Muscle of leg (tissue), 11 donors: ENCODE results near the gene UPK1B. TPM values are rescaled to one million over a fixed set of nuclear protein-coding genes. Genes with fewer than 3 reads are reported as not detected.
"Not testable (repeated sequence)": the region's sequence is repeated elsewhere in the genome, so short reads cannot be mapped to it uniquely, and the experiment has no call there.

Experiments
- DNase-seq: peaks from one replicate; pipeline ENCODE4 v3.0.0; 2013
- H3K27ac ChIP-seq: one replicate; pipeline ENCODE4 v1.5.1; 2013; ENCODE audit warnings: mild to moderate bottlenecking, low read length, control low read depth
- H3K27me3 ChIP-seq: one replicate; pipeline ENCODE4 v1.6.1; 2013; ENCODE audit warnings: low read length; ENCODE audit not compliant: control insufficient read depth, insufficient read depth
- H3K36me3 ChIP-seq: one replicate; pipeline ENCODE4 v1.6.1; 2013; ENCODE audit warnings: low read length; ENCODE audit not compliant: control insufficient read depth, insufficient read depth
- H3K4me1 ChIP-seq: one replicate; pipeline ENCODE4 v1.6.1; 2013; ENCODE audit warnings: low read length; ENCODE audit not compliant: control insufficient read depth, insufficient read depth
- H3K4me3 ChIP-seq: one replicate; pipeline ENCODE4 v1.5.1; 2013; ENCODE audit warnings: low read length, control low read depth
- H3K9me3 ChIP-seq: replicated peaks from 2 replicates; pipeline ENCODE4 v1.6.1; 2013; ENCODE audit warnings: low read depth, low read length; ENCODE audit not compliant: control insufficient read depth
- WGBS: methylation state at CpG from one replicate; pipeline ENCODE4 v1.1.5; 2013; ENCODE audit warnings: missing lambda C conversion rate; ENCODE audit not compliant: insufficient coverage; 5-methylcytosine and 5-hydroxymethylcytosine counted together
- polyA plus RNA-seq, 8 donors: library from polyadenylated mRNA; unstranded; fragments of 120-200 nt; gene quantifications; one replicate each; pipeline versions ENCODE4 v1.2.1 to v1.2.3, GENCODE V29; 2013; ENCODE audit warnings: inconsistent platforms in 1 of 8, low replicate concordance in 1 of 8; ENCODE audit not compliant: insufficient read length in 8 of 8, insufficient read depth in 1 of 8
- total RNA-seq: library from RNA; stranded (reverse); fragments of 120-200 nt; gene quantifications from one replicate; pipeline ENCODE4 v1.2.4, GENCODE V29; 2013

Gene UPK1B
- total and polyA plus RNA-seq, 9 donors = 0.08 to 8.1 (median 0.20) TPM; not detected in 3

DNA sequence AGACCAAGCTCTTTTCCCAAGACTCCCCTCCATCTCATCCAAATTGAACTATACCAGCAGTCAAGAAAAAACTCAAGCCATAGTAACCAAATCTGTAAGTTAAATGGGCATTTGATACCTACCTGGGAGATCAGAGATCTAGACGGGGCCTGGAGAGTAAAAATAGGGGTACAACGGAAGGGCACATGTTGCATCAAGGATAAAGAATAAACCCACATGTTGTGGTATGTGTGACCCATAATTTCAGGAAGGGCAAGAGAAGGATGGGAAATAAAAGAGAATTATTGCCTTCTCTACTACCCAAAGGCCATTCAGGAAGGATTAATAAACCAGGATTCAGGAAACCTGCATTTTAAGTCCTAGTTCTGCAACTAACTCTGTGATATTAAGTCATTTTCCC, 25.9 kb upstream of the UPK1B start:
- no peak overlapping the region for H3K27ac ChIP-seq
- no peaks in the 10 kb centered on the region for H3K36me3 ChIP-seq
- DNase-seq = no peak
- no peak overlapping the region for H3K4me3 ChIP-seq
- H3K27me3 ChIP-seq = no peaks in the 10 kb centered on the region
- H3K4me1 ChIP-seq = no peaks in the 10 kb centered on the region
- no CpG with 5 or more reads among the region's 2 CpGs for WGBS
- no peaks in the 10 kb centered on the region for H3K9me3 ChIP-seq

DNA sequence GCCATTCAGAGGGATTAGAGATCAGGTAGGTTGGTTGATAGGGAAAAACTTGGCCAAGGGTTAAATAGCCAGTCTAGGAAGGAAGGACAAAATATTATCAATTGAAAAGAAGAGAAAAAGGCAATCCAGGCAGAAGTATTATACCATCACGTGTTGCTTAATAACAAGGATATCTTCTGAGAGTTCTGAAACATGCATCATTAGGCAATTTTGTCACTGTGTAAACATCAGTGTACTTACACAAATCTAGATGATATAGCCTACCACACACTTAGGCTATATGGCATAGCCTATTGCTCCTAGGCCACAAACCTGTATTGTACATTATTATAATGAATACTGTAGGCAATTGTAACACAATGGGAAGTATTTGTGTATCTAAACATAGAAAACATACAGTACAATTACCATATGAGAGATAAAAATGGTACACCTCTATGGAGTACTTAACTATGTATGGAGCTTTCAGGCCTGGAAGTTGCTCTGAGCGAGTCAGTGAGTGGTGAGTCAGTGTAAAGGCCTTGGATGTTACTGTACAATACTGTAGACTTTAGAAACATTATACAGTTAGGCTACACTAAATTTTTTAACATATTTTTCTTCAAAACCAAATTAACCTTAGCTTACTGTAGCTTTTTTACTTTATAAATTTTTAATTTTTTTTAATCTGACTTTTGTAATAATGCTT, 24.8 kb upstream of the UPK1B start:
- H3K36me3 ChIP-seq = no peaks in the 10 kb centered on the region
- WGBS = no CpG with 5 or more reads among the region's 2 CpGs
- H3K27me3 ChIP-seq = no peaks in the 10 kb centered on the region
- no peaks in the 10 kb centered on the region for H3K4me1 ChIP-seq
- no peak for DNase-seq
- H3K9me3 ChIP-seq = no peaks in the 10 kb centered on the region
- H3K4me3 ChIP-seq = no peak overlapping the region
- H3K27ac ChIP-seq = no peak overlapping the region

DNA sequence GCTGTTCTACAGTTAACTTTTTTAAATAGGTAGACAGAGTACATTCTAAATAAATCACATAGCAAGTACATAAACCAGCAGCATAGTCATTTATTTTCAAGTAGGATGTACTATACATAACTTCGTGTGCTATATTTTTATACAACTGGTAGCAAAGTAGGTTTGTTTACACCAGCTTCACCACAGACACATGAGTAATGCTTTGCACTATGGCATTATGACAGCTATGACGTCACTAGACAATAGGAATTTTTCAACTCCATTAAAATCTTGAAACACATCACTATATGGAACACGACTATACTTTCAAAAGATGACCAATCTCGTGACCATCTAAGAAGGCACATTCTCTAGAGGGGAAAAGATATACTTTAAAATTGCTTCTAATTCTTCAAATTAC, 23.9 kb upstream of the UPK1B start:
- Histone ChIP-seq H3K4me3 (no peak overlapping the region), H3K9me3 (no peaks in the 10 kb centered on the region), H3K36me3 (no peaks in the 10 kb centered on the region), H3K27ac (no peak overlapping the region), H3K27me3 (no peaks in the 10 kb centered on the region), H3K4me1 (no peaks in the 10 kb centered on the region)
- no peak for DNase-seq
- no CpG with 5 or more reads among the region's 4 CpGs for WGBS

DNA sequence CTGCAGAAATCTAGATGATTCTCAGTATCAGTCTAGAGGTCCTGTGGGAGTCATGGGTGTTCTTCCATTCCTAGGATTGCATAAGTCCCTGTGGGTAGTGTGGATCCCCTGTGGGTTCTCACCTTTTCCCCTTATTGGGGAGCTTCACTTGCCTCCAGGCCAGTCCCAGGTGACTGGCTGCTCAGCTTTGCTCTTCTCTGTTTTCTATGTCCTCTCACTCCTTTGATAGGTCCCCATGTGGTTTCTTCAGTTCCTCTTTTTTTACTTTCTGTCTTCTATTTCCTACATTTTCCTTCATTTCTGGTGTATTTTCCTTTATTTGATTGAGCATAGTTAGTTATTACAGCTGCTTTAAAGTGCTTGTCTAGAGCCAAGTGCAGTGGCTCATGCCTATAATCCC, 16.5 kb upstream of the UPK1B start:
- no peaks in the 10 kb centered on the region for H3K36me3 ChIP-seq
- H3K4me1 ChIP-seq = no peaks in the 10 kb centered on the region
- DNase-seq = no peak
- H3K27ac ChIP-seq = no peak overlapping the region
- no peaks in the 10 kb centered on the region for H3K27me3 ChIP-seq
- peaks cover 8% of the 10 kb centered on the region for H3K9me3 ChIP-seq
- H3K4me3 ChIP-seq = no peak overlapping the region

DNA sequence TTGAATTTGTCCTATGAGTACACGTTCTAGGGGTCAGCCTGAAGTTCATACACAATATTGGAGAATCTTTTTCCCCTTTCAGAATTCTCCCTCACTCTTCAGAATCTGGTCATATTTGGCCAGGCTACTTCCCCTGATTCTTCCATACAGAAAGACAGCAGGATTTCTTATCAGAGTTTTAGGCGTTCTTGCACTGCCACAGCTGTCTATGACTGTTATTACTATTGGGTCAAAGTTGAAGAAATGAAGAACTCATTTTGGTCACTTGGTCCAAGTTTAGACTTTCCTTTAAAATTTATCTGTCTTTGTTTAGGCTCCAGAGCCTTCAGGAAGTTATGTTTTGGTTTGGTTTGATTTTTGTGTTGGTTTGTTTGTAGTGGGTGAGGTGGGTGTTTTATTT, 15.4 kb upstream of the UPK1B start:
- Histone ChIP-seq H3K4me3 (no peak overlapping the region), H3K36me3 (no peaks in the 10 kb centered on the region), H3K27ac (no peak overlapping the region), H3K9me3 (peaks cover 8% of the 10 kb centered on the region), H3K4me1 (no peaks in the 10 kb centered on the region), H3K27me3 (no peaks in the 10 kb centered on the region)
- no peak for DNase-seq
- 80% methylated on average over 1 of the region's 2 CpGs for WGBS

DNA sequence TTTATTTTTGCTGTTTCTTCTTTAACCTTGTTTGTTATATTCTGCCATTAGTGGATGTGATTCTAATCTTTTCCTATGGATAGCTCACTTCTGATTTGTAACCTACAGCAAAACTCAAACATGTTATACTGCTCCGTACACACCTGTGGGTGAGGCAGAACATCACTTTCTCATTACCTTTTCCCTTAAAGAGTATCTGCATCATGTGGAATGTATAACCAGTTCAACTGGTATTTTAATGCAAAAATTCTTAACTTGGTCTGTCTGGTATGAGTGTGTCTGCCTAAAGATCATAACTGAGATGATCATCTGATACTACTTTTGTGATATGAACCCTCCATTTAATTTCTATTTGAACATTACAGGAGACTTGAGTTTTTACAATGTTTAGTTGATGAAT, 13.0 kb upstream of the UPK1B start:
- no peak for DNase-seq
- Histone ChIP-seq H3K36me3 (no peaks in the 10 kb centered on the region), H3K27me3 (no peaks in the 10 kb centered on the region), H3K4me1 (no peaks in the 10 kb centered on the region), H3K4me3 (no peak overlapping the region), H3K9me3 (peaks cover 8% of the 10 kb centered on the region), H3K27ac (no peak overlapping the region)
- no CpG with 5 or more reads among the region's 1 CpG for WGBS

DNA sequence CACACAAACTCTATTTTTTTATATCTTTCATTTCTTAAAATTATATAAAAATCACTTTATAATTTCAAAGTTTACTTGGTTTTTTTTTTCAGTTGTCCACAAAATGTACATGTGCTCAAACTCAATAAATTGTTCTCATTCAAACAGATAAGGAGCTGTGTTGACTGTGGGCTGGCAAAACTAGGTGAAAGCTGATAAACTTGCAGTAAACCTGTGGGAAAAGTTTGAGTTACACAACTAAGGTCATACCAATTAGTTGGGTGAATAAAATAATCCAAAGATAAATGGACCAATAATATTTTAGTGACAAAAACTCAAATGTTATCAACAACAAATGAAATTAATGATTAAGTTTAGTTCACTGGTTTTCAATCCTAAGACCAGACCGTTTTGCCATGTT, 12.6 kb upstream of the UPK1B start:
- DNase-seq = no peak
- no peaks in the 10 kb centered on the region for H3K36me3 ChIP-seq
- H3K4me1 ChIP-seq = no peaks in the 10 kb centered on the region
- H3K27me3 ChIP-seq = no peaks in the 10 kb centered on the region
- no peak overlapping the region for H3K27ac ChIP-seq
- WGBS = no CpG with 5 or more reads among the region's 1 CpG
- H3K4me3 ChIP-seq = no peak overlapping the region
- H3K9me3 ChIP-seq = peaks cover 8% of the 10 kb centered on the region

DNA sequence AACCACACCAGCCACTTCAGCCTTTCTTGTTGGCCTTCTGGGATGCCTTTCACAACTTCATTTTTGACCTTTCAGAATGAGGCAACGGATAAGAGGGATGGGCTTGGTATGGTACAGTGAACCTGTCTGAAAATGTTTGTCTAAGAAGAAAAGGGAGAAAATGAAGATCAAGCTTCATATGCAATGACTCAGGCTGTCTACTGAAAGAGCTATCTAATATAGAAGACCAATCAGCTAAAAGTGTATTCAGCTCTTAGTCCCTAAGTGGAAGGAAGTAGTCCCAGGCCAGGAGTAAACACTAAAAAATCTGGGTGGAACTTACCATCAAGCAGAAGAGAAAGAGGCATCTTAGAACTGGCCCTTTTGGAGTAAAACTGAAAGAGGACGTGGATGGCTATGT, 12.2 kb upstream of the UPK1B start:
- Histone ChIP-seq H3K27ac (no peak overlapping the region), H3K4me1 (no peaks in the 10 kb centered on the region), H3K4me3 (no peak overlapping the region), H3K36me3 (no peaks in the 10 kb centered on the region), H3K9me3 (peaks cover 7% of the 10 kb centered on the region), H3K27me3 (no peaks in the 10 kb centered on the region)
- DNase-seq = no peak
- no CpG with 5 or more reads among the region's 2 CpGs for WGBS

DNA sequence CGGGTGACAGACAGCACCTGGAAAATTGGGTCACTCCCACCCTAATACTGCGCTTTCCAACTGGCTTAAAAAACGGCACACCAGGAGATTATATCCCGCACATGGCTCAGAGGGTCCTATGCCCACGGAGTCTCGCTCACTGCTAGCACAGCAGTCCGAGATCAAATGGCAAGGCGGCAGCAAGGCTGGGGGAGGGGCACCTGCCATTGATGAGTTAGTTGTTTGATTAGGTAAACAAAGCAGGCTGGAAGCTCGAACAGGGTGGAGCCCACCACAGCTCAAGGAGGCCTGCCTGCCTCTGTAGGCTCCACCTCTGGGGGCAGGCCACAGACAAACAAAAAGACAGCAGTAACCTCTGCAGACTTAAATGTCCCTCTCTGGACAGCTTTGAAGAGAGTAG, 8.7 kb upstream of the UPK1B start:
- not testable (repeated sequence) for H3K27me3 ChIP-seq, H3K27ac ChIP-seq, DNase-seq, H3K9me3 ChIP-seq, H3K4me3 ChIP-seq, H3K36me3 ChIP-seq, H3K4me1 ChIP-seq
- WGBS = 58% methylated on average over 2 of the region's 9 CpGs

DNA sequence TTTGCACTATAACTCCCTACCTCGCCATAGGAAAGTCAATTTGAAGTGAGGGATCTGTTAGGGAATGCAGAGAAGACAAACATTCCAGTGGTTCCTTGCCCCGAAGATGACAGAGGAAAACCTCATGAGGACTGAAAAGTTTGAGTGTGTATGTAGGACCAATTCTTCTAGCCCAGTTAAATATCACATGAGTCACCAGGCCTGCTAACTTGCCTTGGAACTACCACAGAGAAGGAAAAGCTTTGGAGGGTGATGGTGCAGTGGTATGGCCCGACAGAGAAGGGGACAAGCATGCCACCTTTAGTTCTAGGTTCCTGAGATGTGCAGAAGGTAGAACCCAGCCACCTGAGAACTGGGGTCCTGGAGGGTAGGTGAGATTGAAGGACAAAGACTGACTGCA, 2.6 kb upstream of the UPK1B start:
- Histone ChIP-seq H3K27me3 (peaks cover 6% of the 10 kb centered on the region), H3K27ac (no peak overlapping the region), H3K4me3 (no peak overlapping the region), H3K4me1 (no peaks in the 10 kb centered on the region), H3K36me3 (no peaks in the 10 kb centered on the region), H3K9me3 (no peaks in the 10 kb centered on the region)
- DNase-seq = no peak
- WGBS = 86% methylated on average over 1 of the region's 3 CpGs
